Spleen (tissue), 7 donors: ENCODE measurements around the gene ACYP1.

Source experiments
- CTCF ChIP-seq, 11 experiments: fragments of 200-600 bp in 7 of 11; fragments of 450-650 bp in 4 of 11; sonication (generic) in 4 of 11; IDR thresholded peaks in 8 of 11; conservative IDR thresholded peaks in 3 of 11; 1 replicate in 7 of 11; 2 replicates in 4 of 11; pipeline versions ENCODE4 v1.4.0 to v1.8.0; 2016 to 2021; ENCODE audit warnings: antibody characterized with exemption in 11 of 11, inconsistent platforms in 4 of 11, mild to moderate bottlenecking in 1 of 11
- POLR2AphosphoS5 ChIP-seq, 3 donors: sonication (generic); formaldehyde crosslinking; IDR thresholded peaks; one replicate each; pipeline ENCODE4 v1.5.1; 2017; ENCODE audit warnings: antibody characterized with exemption in 3 of 3
- donor health status: DM: no; HTN: no; CAD: no; lungs with moderate emphysema.
- donor health status: DM: no; HTN: no; CAD: no.
- donor health status: DM: no; HTN: no; CAD: no.

- TF ChIP-seq CTCF (IDR thresholded peaks at IDR 0.05 in 8 of 11, conservative IDR thresholded peaks at IDR 0.05 in 3 of 11) = no peak
- no peak for TF ChIP-seq POLR2AphosphoS5 (IDR thresholded peaks at IDR 0.05)
These were observed 3.4 kb upstream of the ACYP1 start for GRCh38 chr14:75067212-75067611.
